ENCODE data around the gene NEO1. TPM values are rescaled to one million over a fixed set of nuclear protein-coding genes. Genes with fewer than 3 reads are reported as not detected.
A peak's percentile ranks its signal among the peaks of the same experiment; 100 is the strongest.

The NEO1 gene
- total RNA-seq, 4 donors from 2014 or later: 11.5 to 80.3 (median 36.1) TPM

- Histone ChIP-seq H3K4me3 (no peak overlapping the region), H3K36me3 (no peaks in the 10 kb centered on the region), H3K27ac (no peak overlapping the region), H3K27me3 (no peaks in the 10 kb centered on the region), H3K4me1 (no peaks in the 10 kb centered on the region), H3K9me3 (no peaks in the 10 kb centered on the region)
- no peak for DNase-seq
- intact Hi-C loops (cut with DNase I; ENCODE audit: low total_unique reads): no loop called here
- TF ChIP-seq POLR2A (IDR thresholded peaks at IDR 0.05): no peak
- no peak for TF ChIP-seq CTCF (IDR thresholded peaks at IDR 0.05)
These were observed 181.4 kb downstream of the NEO1 start for GRCh38 chr15:73233623-73234022.

- no peaks in the 10 kb centered on the region for H3K36me3 ChIP-seq
- no peak overlapping the region for H3K4me3 ChIP-seq
- TF ChIP-seq CTCF (IDR thresholded peaks at IDR 0.05) (no peak), POLR2A (IDR thresholded peaks at IDR 0.05) (no peak)
- DNase-seq: no peak
- no peak overlapping the region for H3K27ac ChIP-seq
- intact Hi-C loops (cut with DNase I; ENCODE audit: low total_unique reads): no loop called here
- H3K27me3 ChIP-seq: no peaks in the 10 kb centered on the region
- H3K4me1 ChIP-seq: no peaks in the 10 kb centered on the region
- no peaks in the 10 kb centered on the region for H3K9me3 ChIP-seq
These were observed 185.6 kb downstream of the NEO1 start for GRCh38 chr15:73237910-73238309.

GRCh38 chr15:73239564-73240215 is 187.4 kb downstream of the NEO1 start:
- Histone ChIP-seq H3K4me1 (no peaks in the 10 kb centered on the region), H3K4me3 (no peak overlapping the region), H3K27ac (no peak overlapping the region), H3K27me3 (no peaks in the 10 kb centered on the region), H3K9me3 (no peaks in the 10 kb centered on the region), H3K36me3 (no peaks in the 10 kb centered on the region)
- intact Hi-C loops (cut with DNase I; ENCODE audit: low total_unique reads): no loop called here
- no peak for DNase-seq
- TF ChIP-seq POLR2A (IDR thresholded peaks at IDR 0.05): no peak
- TF ChIP-seq CTCF (IDR thresholded peaks at IDR 0.05): no peak

DNA sequence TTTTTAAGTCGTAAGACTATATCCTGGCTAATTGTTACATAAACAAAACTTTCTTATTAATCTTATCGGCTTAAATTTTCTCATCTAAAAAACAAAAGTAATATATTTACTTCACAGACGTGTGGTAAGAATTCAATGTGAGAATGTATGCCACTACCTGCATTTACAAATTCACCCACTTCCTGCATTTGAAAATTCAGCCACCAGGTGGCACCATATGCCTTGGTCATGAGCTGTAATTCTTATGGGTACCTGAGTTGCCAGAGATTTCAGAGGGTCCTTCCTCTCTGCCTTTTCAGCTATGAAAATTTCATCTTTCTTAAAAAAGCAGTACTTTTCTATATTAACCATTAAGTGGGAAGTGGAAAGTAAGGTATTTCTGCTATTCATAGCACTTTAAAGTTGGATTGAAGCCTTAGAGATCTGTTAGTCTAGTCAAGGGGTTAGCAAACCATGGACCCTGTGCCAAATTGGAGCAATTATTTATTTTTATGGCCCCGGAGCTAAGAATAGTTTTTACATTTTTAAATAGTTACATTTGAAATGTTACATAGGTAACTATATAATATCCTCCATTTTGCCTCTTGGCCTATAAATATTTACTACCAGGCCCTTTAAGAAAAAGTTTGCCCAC is 188.7 kb downstream of the NEO1 start:
- DNase-seq: peak; percentile 56 to 62
- intact Hi-C loops (cut with DNase I; ENCODE audit: low total_unique reads): no loop called here
- Histone ChIP-seq H3K27me3 (no peaks in the 10 kb centered on the region), H3K4me3 (no peak overlapping the region), H3K4me1 (no peaks in the 10 kb centered on the region), H3K9me3 (no peaks in the 10 kb centered on the region), H3K36me3 (no peaks in the 10 kb centered on the region), H3K27ac (no peak overlapping the region)
- TF ChIP-seq CTCF (IDR thresholded peaks at IDR 0.05) (peak; percentile 69 to 84 (median 82)), POLR2A (IDR thresholded peaks at IDR 0.05) (no peak)

DNA sequence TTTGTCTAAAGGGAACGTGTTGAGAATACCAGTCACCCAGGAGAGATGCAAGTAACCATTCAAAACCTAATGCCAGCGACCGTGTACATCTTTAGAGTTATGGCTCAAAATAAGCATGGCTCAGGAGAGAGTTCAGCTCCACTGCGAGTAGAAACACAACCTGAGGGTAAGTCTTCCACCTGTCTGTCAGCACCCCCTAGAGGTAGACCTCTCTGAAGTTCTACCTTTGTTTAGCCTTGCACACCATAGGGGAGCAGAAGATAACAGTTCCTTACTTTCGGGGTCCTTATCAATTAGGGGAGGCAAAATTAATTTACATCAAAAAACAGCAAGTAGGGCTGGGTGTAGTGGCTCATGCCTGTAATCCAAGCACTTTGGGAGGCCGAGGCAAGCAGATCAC is 192.1 kb downstream of the NEO1 start:
- H3K27ac ChIP-seq: no peak overlapping the region
- no peaks in the 10 kb centered on the region for H3K4me1 ChIP-seq
- H3K27me3 ChIP-seq: no peaks in the 10 kb centered on the region
- no peaks in the 10 kb centered on the region for H3K36me3 ChIP-seq
- no peak overlapping the region for H3K4me3 ChIP-seq
- TF ChIP-seq CTCF (IDR thresholded peaks at IDR 0.05) (no peak), POLR2A (IDR thresholded peaks at IDR 0.05) (no peak)
- no peaks in the 10 kb centered on the region for H3K9me3 ChIP-seq
- intact Hi-C loops (cut with DNase I; ENCODE audit: low total_unique reads): no loop called here
- no peak for DNase-seq

Measured in uterus (tissue), 4 donors.